BE2C (cell line): ENCODE results near the gene PHF19.
A peak's percentile ranks its signal among the peaks of the same experiment; 100 is the strongest.

ENCODE experiments used
- DNase-seq: peaks from one replicate; pipeline ENCODE4 v3.0.0-alpha.2; 2020
- H3K27me3 ChIP-seq: fragments of 250-450 bp; sonication (Bioruptor Pico); 2 replicates; pipeline ENCODE4 v1.5.1; 2020; ENCODE audit warnings: mild to moderate bottlenecking
- H3K36me3 ChIP-seq: fragments of 250-450 bp; sonication (Bioruptor Pico); 2 replicates; pipeline ENCODE4 v1.5.1; 2020; ENCODE audit warnings: mild to moderate bottlenecking
- H3K4me1 ChIP-seq: fragments of 250-450 bp; sonication (Bioruptor Pico); 2 replicates; pipeline ENCODE4 v1.5.1; 2020
- H3K4me3 ChIP-seq: 2 replicates; pipeline ENCODE4 v1.5.1; 2011; ENCODE audit warnings: low read depth, low read length
- H3K9me3 ChIP-seq: fragments of 250-450 bp; sonication (Bioruptor Pico); 2 replicates; pipeline ENCODE4 v1.5.1; 2020
- CTCF ChIP-seq: IDR thresholded peaks from 2 replicates; pipeline ENCODE4 v1.5.1; 2012; ENCODE audit warnings: mild to moderate bottlenecking, low read depth, low read length

PHF19 gene

GRCh38 chr9:120873512-120873911 lies 3.5 kb downstream of the PHF19 start:
- no peak for TF ChIP-seq CTCF
- Histone ChIP-seq H3K4me3 (no peak overlapping the region), H3K4me1 (peaks cover 7% of the 10 kb centered on the region; the same call in 1 of the 2 replicates), H3K27me3 (no peaks in the 10 kb centered on the region), H3K9me3 (no peaks in the 10 kb centered on the region), H3K36me3 (peaks cover 30% of the 10 kb centered on the region)
- DNase-seq: no peak

- H3K36me3 ChIP-seq: peaks cover 30% of the 10 kb centered on the region
- peaks cover 7% of the 10 kb centered on the region for H3K4me1 ChIP-seq
- H3K4me3 ChIP-seq: no peak overlapping the region
Observed at GRCh38 chr9:120872791-120873502, 4.0 kb downstream of the PHF19 start.

GRCh38 chr9:120870206-120870605 lies 6.8 kb downstream of the PHF19 start:
- H3K36me3 ChIP-seq: peaks cover 37% of the 10 kb centered on the region
- peaks cover 6% of the 10 kb centered on the region for H3K4me1 ChIP-seq

More at GRCh38 chr9:120872791-120873502, 4.0 kb downstream of the PHF19 start:
- no peaks in the 10 kb centered on the region for H3K27me3 ChIP-seq
- no peaks in the 10 kb centered on the region for H3K9me3 ChIP-seq
- DNase-seq: no peak
- no peak for TF ChIP-seq CTCF

GRCh38 chr9:120869726-120870125 lies 7.3 kb downstream of the PHF19 start:
- H3K4me1 ChIP-seq: peaks cover 4% of the 10 kb centered on the region
- no peak for TF ChIP-seq CTCF
- no peaks in the 10 kb centered on the region for H3K27me3 ChIP-seq
- H3K9me3 ChIP-seq: no peaks in the 10 kb centered on the region
- peaks cover 34% of the 10 kb centered on the region for H3K36me3 ChIP-seq
- H3K4me3 ChIP-seq: no peak overlapping the region
- no peak for DNase-seq

More at GRCh38 chr9:120870206-120870605, 6.8 kb downstream of the PHF19 start:
- Histone ChIP-seq H3K9me3 (no peaks in the 10 kb centered on the region), H3K27me3 (no peaks in the 10 kb centered on the region), H3K4me3 (no peak overlapping the region)
- DNase-seq: no peak
- no peak for TF ChIP-seq CTCF

GRCh38 chr9:120869360-120869687 lies 7.7 kb downstream of the PHF19 start:
- no peak for TF ChIP-seq CTCF
- H3K4me1 ChIP-seq: peaks cover 4% of the 10 kb centered on the region
- no peak for DNase-seq
- H3K4me3 ChIP-seq: peak overlapping the region; percentile 52
- no peaks in the 10 kb centered on the region for H3K9me3 ChIP-seq
- H3K27me3 ChIP-seq: no peaks in the 10 kb centered on the region
- H3K36me3 ChIP-seq: peaks cover 30% of the 10 kb centered on the region

- Histone ChIP-seq H3K27me3 (no peaks in the 10 kb centered on the region), H3K4me1 (peaks cover 4% of the 10 kb centered on the region), H3K9me3 (no peaks in the 10 kb centered on the region), H3K36me3 (peaks cover 29% of the 10 kb centered on the region), H3K4me3 (peak overlapping the region; percentile 55)
- peak; percentile 45 for TF ChIP-seq CTCF
- peak; percentile 99 for DNase-seq
Observed at GRCh38 chr9:120868676-120869359, 8.2 kb downstream of the PHF19 start.
